Transverse colon (tissue), 4 donors: ENCODE data around the gene FAM131B.

Experiments used
- CTCF ChIP-seq, 5 experiments: fragments of 200-600 bp in 3 of 5; fragments of 450-650 bp in 2 of 5; sonication (generic) in 3 of 5; IDR thresholded peaks; 1 replicate in 2 of 5; 2 replicates in 3 of 5; pipeline ENCODE4 v1.5.1; 2016 to 2017; ENCODE audit warnings: antibody characterized with exemption in 5 of 5, inconsistent platforms in 3 of 5, mild to moderate bottlenecking in 2 of 5, moderate library complexity in 1 of 5
- EP300 ChIP-seq: sonication (generic); formaldehyde crosslinking; IDR thresholded peaks from one replicate; pipeline ENCODE4 v1.6.1; 2017; ENCODE audit warnings: antibody characterized with exemption, low read depth
- POLR2A ChIP-seq: fragments of 450-650 bp; IDR thresholded peaks from one replicate; pipeline ENCODE4 v1.6.1; 2016; ENCODE audit warnings: antibody characterized with exemption, mild to moderate bottlenecking, moderate library complexity
- POLR2AphosphoS5 ChIP-seq, 3 donors: sonication (generic); formaldehyde crosslinking; IDR thresholded peaks; one replicate each; pipeline ENCODE4 v1.6.1; 2016; ENCODE audit warnings: antibody characterized with exemption in 3 of 3

DNA sequence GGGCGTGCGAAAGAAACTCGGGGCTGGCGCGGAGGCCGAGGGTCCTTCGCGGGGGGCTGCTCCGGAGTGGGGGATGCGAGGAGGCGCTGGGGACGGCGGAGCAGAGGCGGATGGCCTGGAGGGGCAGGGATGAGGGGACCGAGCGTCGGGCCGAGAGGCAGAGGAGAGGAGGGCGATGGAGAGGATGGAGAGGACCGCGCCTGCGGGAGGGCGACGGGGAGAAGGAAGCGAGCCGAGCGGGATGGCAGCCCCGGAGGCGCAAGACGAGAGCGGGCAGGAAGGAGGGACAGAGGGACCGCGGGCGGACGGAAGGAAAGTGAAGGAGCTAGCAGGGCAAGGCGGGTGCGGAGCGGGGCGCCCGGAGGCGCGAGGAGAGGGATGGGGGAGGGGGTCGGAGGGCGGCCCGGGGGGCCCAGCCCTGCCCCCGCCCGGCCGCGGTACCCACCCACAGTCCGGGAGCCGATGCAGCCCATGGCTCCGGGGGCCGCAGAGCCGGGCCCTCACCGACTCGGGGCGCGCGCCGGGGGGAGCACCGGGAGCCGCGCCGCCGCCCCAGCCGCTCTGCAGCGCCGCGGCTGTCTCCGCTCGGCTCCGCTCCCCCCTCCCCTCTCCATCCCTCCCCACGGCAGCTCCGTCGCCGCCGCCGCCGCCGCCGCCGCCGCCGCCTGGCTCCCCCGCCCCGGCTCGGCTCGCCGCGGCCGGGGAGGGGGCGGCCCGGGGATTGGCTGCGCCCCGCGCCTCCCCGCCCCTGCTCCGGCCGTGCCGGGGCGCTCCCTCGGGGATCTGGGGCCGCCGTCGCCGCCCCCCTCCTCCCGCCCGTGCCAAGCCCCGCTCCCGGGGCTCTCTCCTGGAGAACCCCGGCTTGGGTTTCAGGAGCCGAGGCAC lies at the start of gene FAM131B:
- no peak for TF ChIP-seq CTCF (IDR thresholded peaks at IDR 0.05)
- TF ChIP-seq POLR2A = no peak
- no peak for TF ChIP-seq POLR2AphosphoS5 (IDR thresholded peaks at IDR 0.05)
- TF ChIP-seq EP300 = no peak
